ENCODE results near the gene SLC31A1. TPM values are rescaled to one million over a fixed set of nuclear protein-coding genes. Genes with fewer than 3 reads are reported as not detected.

SLC31A1 gene
- total and polyA plus RNA-seq, 2 experiments from 2014 or later = 15.0 to 32.1 TPM

- TF ChIP-seq REST (IDR thresholded peaks at IDR 0.05; ENCODE audit: unreplicated experiment) = no peak
- no peak for TF ChIP-seq ZNF331 (CRISPR knock-in tag; IDR thresholded peaks at IDR 0.05; ENCODE audit: low read depth)
- no peak for TF ChIP-seq JUNB (IDR thresholded peaks at IDR 0.05; ENCODE audit: unreplicated experiment)
Observed at GRCh38 chr9:113255438-113255837, 34.1 kb downstream of the SLC31A1 start (continued).

GRCh38 chr9:113257863-113258262 lies 36.5 kb downstream of the SLC31A1 start:
- Histone ChIP-seq H3K27me3 (ENCODE audit: insufficient read depth) (no peaks in the 10 kb centered on the region), H3F3A (replicated peaks; ENCODE audit: low read depth) (no peaks in the 10 kb centered on the region), H2AFZ (no peak overlapping the region), H3K4me2 (no peak overlapping the region), H4K20me1 (replicated peaks; ENCODE audit: insufficient read depth) (peaks cover 8% of the 10 kb centered on the region; the same call in 1 of the 2 replicates), H3K4me3 (no peak overlapping the region), H3K79me2 (replicated peaks; ENCODE audit: insufficient read depth) (no peaks in the 10 kb centered on the region), H3K27ac (ENCODE audit: low read depth) (no peak overlapping the region), H3K9me2 (ENCODE audit: insufficient read depth) (no peaks in the 10 kb centered on the region), H3K4me1 (ENCODE audit: insufficient read depth) (no peaks in the 10 kb centered on the region), H3K36me3 (ENCODE audit: insufficient read depth) (peaks cover 13% of the 10 kb centered on the region)
- Mint-ChIP-seq H3K4me3 (no peak overlapping the region), H3K36me3 (ENCODE audit: low read depth) (peaks cover 20% of the 10 kb centered on the region), H3K27me3 (ENCODE audit: insufficient read depth, low read depth, poor library complexity) (no peaks in the 10 kb centered on the region), H3K4me1 (no peaks in the 10 kb centered on the region), H3K27ac (no peak overlapping the region), H3K9me3 (no peaks in the 10 kb centered on the region)
- DNase-seq (ENCODE audit: low spot score) (no peak), ATAC-seq (no peak)
- TF ChIP-seq EZH2 (IDR thresholded peaks at IDR 0.05; ENCODE audit: low read depth, unreplicated experiment) = no peak
- TF ChIP-seq POLR2AphosphoS5 (IDR thresholded peaks at IDR 0.05; ENCODE audit: low read depth) = no peak
- TF ChIP-seq NANOG (IDR thresholded peaks at IDR 0.05; ENCODE audit: borderline replicate concordance) = no peak
- no peak for TF ChIP-seq ZNF114 (CRISPR knock-in tag; IDR thresholded peaks at IDR 0.05)
- no peak for TF ChIP-seq STAT1 (IDR thresholded peaks at IDR 0.05; ENCODE audit: unreplicated experiment)
- no peak for TF ChIP-seq JUNB (IDR thresholded peaks at IDR 0.05; ENCODE audit: unreplicated experiment)
- no peak for TF ChIP-seq CTCF (conservative IDR thresholded peaks at IDR 0.05; ENCODE audit: low read depth in 2 of 2)
- TF ChIP-seq ETS1 (IDR thresholded peaks at IDR 0.05) = no peak
- no peak for TF ChIP-seq CREB1 (CRISPR knock-in tag; IDR thresholded peaks at IDR 0.05; ENCODE audit: low read depth)
- no peak for TF ChIP-seq ZNF462 (CRISPR knock-in tag; IDR thresholded peaks at IDR 0.05)

All from GM23338 (cell line).